EH (cell line): ENCODE results near the gene SPATA2.

ENCODE experiments used
- DNase-seq: peaks from one replicate; pipeline ENCODE4 v3.0.0-alpha.2; 2015; ENCODE audit warnings: low read depth

The SPATA2 gene

DNA sequence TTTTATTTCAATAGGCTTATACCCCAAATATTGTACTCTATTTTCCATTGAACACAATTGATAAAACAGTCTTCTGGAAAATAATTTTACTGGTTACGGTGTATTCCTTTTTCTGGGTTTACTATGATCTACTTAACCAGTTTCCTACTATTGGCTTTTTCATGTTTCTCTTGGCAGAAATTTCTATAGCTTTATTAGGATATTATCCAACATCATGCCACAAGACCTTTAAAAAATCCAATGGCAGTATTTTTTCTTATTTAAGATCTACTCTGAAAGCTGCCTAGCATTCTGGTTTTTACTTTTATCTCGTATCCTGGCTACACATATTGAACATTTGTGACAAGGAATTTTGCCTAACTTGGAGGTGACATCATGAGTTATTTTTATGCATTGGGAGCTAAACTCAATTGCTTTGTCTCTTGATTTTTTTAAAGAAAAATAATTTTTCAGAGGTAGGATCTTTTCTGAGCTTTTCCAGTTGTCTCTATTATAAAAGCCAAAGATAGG lies 57.2 kb downstream of the SPATA2 start:
- peak; percentile 45 for DNase-seq

DNA sequence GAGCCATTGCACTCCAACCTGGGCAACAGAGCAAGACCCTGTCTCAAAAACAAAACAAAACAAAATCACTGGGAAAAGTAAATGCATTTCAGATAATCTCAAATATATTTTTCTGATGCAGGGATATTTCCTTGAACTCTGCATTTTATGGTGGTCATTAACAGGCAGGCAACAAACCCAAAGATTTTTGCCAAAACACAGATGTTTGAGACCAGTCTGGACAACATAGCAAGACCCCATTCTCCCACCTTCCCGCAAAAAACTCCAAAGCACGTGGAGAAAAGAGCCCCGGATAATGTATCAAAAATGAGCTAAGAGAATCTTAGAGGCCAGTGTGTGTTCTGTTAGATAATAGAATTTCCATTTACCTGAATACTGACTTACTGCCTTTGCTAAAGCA lies 58.4 kb downstream of the SPATA2 start:
- DNase-seq: no peak

DNA sequence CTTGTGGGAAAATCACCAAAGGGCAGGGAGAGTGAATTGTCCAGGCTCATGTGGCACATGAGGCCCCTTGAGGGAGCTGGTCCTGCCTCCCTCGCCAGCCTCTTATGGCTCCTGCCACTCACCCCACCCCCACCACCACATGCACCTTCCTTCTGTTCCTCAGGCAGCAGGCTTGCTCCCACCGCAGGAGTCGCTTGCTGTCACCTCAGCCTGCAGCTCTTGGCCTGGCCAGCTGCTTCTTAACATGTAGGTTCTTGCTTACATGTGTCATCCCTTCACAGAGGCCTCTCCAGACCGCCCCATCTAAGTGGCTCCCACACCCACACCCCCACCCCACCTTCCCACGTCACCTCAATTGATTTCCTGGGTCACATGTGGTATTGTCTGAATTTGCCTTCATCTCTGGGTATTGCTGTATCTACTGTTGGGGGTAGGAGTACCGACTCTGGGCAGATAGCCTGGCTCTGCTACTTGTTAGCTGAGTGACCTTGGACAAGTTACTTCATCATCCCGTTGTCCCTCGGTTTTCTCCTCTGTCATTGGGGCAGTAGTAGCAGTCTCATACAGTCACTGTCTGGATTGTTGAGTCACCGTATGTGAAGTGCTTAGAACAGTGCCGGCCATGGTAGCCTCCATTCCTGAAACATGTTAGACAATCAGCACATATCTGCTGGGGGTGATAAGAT lies 61.0 kb downstream of the SPATA2 start:
- no peak for DNase-seq

DNA sequence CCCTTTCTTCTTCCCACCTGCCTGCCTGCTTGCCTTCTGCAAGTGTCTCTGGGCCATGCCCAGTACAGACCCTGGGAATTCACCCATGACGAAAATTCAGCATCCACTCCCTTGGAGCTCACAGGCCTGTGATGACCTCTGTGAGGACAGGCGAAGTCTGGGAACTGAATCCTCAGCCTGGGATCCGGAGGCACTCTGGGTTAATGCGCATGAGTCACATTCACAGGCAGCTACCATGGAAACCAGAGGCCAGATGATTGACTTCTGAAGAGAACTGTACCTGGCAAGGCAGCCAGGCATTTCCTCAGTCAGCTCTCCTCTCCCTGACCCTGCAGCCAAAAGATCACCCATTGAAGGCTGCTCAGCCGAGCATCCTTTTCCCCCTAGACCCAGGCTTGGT lies 61.7 kb downstream of the SPATA2 start:
- DNase-seq: peak; percentile 88
